NCI-H1048 (cell line): ENCODE data around the gene ACTN1.

Source experiments
- DNase-seq: peaks from one replicate; lab custom pipeline; 2025; lab: John Stamatoyannopoulos, UW

Gene ACTN1

DNA sequence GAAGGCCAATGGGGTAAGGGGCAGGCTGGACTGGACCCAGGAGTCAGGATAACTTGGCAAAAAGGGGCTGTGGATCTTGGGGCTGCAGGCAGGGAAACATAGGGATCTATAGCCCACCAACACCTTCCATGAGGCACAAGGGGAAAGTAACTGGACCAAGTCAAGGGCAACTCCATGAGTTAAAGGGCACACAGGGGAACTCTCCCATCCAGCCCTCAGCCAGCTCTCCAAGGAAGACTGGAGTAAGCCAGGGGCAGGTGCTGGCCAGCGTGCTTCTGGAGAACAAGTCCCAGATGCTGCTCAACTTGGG is 154.9 kb downstream of the ACTN1 start:
- no peak for DNase-seq
